Measurements from ENCODE around the gene MAEL. TPM values are rescaled to one million over a fixed set of nuclear protein-coding genes. Genes with fewer than 3 reads are reported as not detected.

The MAEL gene
- total RNA-seq, 1 experiment from 2014 or later, result 0.26 TPM

DNA sequence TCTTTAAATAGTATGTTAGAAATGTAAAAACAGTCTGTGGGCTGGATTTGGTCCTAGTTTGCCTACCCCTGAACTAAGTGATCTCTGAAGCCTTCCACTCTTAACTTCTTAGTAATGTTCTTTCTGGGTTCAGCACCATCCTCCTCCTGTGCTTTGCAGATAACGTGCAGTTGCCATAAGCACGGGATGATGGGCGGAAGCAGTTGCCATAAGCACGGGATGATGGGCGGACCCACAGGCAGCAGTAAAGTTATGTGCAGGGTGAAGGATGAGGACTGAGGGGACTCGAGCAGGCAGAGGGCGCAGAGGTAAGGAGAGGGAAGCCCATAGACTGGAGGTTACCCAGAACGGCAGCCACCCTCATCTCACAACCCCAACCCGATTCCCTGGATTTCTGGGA lies 75.5 kb downstream of the MAEL start:
- Mint-ChIP-seq H3K4me3 (no peak overlapping the region), H3K9me3 (no peaks in the 10 kb centered on the region), H3K27me3 (ENCODE audit: low read depth) (no peaks in the 10 kb centered on the region; the same call in 1 of the 2 replicates), H3K4me1 (peaks cover 15% of the 10 kb centered on the region), H3K27ac (no peak overlapping the region), H3K36me3 (no peaks in the 10 kb centered on the region)
- DNase-seq (ENCODE audit: low spot score) (no peak), ATAC-seq (no peak)
- ChIA-PET POLR2A (no interaction called here), CTCF (interaction anchor here (0.8 to 6.5 kb wide), 5 partner anchors 143 to 389 kb away, joined by 3 to 69 read pairs (median 3); partner anchors contain the start of gene POU2F1)
- no peak for TF ChIP-seq RELA (CRISPR knock-in tag; IDR thresholded peaks at IDR 0.05; ENCODE audit: borderline replicate concordance)
- TF ChIP-seq, protein P1, sequence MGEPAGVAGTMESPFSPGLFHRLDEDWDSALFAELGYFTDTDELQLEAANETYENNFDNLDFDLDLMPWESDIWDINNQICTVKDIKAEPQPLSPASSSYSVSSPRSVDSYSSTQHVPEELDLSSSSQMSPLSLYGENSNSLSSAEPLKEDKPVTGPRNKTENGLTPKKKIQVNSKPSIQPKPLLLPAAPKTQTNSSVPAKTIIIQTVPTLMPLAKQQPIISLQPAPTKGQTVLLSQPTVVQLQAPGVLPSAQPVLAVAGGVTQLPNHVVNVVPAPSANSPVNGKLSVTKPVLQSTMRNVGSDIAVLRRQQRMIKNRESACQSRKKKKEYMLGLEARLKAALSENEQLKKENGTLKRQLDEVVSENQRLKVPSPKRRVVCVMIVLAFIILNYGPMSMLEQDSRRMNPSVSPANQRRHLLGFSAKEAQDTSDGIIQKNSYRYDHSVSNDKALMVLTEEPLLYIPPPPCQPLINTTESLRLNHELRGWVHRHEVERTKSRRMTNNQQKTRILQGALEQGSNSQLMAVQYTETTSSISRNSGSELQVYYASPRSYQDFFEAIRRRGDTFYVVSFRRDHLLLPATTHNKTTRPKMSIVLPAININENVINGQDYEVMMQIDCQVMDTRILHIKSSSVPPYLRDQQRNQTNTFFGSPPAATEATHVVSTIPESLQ (CRISPR knock-in tag; IDR thresholded peaks at IDR 0.05), result no peak
- TF ChIP-seq, protein P2, sequence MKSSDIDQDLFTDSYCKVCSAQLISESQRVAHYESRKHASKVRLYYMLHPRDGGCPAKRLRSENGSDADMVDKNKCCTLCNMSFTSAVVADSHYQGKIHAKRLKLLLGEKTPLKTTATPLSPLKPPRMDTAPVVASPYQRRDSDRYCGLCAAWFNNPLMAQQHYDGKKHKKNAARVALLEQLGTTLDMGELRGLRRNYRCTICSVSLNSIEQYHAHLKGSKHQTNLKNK (CRISPR knock-in tag; IDR thresholded peaks at IDR 0.05), result no peak

DNA sequence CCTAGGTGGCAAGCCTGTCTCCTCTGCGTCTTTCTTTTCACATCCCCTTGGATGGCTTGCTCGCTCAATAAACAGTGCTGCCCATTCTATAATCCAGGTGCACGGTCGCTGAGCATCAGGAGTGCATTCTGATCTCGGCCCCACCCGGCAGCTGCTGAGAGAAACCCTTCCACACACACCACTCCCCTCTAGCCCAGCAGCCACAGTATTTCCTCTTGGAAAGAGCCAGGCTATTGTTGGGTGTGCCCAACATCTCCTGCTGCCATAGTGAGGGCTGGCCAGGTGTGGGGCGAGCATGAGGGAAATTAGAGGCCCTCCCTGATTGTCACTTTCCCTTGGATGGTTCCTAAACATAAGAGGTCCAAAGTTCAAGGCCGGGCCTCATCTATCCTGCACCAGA lies 76.4 kb downstream of the MAEL start:
- H3K9me3 Mint-ChIP-seq, result no peaks in the 10 kb centered on the region
- ChIA-PET CTCF (interaction anchor here (1.6 to 2.8 kb wide), 3 partner anchors 154 to 389 kb away, joined by 3 to 36 read pairs (median 3); partner anchors contain the start of gene POU2F1), POLR2A (no interaction called here)
- H3K36me3 Mint-ChIP-seq, result no peaks in the 10 kb centered on the region
- no peaks in the 10 kb centered on the region; the same call in 1 of the 2 replicates for H3K27me3 Mint-ChIP-seq (ENCODE audit: low read depth)
- peaks cover 13% of the 10 kb centered on the region for H3K4me1 Mint-ChIP-seq
- no peak overlapping the region for H3K4me3 Mint-ChIP-seq
- ATAC-seq (no peak), DNase-seq (ENCODE audit: low spot score) (no peak)
- TF ChIP-seq, protein P3, sequence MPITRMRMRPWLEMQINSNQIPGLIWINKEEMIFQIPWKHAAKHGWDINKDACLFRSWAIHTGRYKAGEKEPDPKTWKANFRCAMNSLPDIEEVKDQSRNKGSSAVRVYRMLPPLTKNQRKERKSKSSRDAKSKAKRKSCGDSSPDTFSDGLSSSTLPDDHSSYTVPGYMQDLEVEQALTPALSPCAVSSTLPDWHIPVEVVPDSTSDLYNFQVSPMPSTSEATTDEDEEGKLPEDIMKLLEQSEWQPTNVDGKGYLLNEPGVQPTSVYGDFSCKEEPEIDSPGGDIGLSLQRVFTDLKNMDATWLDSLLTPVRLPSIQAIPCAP (CRISPR knock-in tag; IDR thresholded peaks at IDR 0.05), result no peak
- TF ChIP-seq, protein P4, sequence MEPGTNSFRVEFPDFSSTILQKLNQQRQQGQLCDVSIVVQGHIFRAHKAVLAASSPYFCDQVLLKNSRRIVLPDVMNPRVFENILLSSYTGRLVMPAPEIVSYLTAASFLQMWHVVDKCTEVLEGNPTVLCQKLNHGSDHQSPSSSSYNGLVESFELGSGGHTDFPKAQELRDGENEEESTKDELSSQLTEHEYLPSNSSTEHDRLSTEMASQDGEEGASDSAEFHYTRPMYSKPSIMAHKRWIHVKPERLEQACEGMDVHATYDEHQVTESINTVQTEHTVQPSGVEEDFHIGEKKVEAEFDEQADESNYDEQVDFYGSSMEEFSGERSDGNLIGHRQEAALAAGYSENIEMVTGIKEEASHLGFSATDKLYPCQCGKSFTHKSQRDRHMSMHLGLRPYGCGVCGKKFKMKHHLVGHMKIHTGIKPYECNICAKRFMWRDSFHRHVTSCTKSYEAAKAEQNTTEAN (CRISPR knock-in tag; IDR thresholded peaks at IDR 0.05), result no peak
- TF ChIP-seq, protein P5, sequence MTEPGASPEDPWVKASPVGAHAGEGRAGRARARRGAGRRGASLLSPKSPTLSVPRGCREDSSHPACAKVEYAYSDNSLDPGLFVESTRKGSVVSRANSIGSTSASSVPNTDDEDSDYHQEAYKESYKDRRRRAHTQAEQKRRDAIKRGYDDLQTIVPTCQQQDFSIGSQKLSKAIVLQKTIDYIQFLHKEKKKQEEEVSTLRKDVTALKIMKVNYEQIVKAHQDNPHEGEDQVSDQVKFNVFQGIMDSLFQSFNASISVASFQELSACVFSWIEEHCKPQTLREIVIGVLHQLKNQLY (CRISPR knock-in tag; IDR thresholded peaks at IDR 0.05), result no peak
- TF ChIP-seq, protein P6, sequence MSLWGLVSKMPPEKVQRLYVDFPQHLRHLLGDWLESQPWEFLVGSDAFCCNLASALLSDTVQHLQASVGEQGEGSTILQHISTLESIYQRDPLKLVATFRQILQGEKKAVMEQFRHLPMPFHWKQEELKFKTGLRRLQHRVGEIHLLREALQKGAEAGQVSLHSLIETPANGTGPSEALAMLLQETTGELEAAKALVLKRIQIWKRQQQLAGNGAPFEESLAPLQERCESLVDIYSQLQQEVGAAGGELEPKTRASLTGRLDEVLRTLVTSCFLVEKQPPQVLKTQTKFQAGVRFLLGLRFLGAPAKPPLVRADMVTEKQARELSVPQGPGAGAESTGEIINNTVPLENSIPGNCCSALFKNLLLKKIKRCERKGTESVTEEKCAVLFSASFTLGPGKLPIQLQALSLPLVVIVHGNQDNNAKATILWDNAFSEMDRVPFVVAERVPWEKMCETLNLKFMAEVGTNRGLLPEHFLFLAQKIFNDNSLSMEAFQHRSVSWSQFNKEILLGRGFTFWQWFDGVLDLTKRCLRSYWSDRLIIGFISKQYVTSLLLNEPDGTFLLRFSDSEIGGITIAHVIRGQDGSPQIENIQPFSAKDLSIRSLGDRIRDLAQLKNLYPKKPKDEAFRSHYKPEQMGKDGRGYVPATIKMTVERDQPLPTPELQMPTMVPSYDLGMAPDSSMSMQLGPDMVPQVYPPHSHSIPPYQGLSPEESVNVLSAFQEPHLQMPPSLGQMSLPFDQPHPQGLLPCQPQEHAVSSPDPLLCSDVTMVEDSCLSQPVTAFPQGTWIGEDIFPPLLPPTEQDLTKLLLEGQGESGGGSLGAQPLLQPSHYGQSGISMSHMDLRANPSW (CRISPR knock-in tag; conservative IDR thresholded peaks at IDR 0.05; ENCODE audit: low read depth), result no peak
- TF ChIP-seq, protein P7, sequence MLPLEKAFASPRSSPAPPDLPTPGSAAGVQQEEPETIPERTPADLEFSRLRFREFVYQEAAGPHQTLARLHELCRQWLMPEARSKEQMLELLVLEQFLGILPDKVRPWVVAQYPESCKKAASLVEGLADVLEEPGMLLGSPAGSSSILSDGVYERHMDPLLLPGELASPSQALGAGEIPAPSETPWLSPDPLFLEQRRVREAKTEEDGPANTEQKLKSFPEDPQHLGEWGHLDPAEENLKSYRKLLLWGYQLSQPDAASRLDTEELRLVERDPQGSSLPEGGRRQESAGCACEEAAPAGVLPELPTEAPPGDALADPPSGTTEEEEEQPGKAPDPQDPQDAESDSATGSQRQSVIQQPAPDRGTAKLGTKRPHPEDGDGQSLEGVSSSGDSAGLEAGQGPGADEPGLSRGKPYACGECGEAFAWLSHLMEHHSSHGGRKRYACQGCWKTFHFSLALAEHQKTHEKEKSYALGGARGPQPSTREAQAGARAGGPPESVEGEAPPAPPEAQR (CRISPR knock-in tag; IDR thresholded peaks at IDR 0.05), result no peak
- TF ChIP-seq, protein P8, sequence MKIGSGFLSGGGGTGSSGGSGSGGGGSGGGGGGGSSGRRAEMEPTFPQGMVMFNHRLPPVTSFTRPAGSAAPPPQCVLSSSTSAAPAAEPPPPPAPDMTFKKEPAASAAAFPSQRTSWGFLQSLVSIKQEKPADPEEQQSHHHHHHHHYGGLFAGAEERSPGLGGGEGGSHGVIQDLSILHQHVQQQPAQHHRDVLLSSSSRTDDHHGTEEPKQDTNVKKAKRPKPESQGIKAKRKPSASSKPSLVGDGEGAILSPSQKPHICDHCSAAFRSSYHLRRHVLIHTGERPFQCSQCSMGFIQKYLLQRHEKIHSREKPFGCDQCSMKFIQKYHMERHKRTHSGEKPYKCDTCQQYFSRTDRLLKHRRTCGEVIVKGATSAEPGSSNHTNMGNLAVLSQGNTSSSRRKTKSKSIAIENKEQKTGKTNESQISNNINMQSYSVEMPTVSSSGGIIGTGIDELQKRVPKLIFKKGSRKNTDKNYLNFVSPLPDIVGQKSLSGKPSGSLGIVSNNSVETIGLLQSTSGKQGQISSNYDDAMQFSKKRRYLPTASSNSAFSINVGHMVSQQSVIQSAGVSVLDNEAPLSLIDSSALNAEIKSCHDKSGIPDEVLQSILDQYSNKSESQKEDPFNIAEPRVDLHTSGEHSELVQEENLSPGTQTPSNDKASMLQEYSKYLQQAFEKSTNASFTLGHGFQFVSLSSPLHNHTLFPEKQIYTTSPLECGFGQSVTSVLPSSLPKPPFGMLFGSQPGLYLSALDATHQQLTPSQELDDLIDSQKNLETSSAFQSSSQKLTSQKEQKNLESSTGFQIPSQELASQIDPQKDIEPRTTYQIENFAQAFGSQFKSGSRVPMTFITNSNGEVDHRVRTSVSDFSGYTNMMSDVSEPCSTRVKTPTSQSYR (CRISPR knock-in tag; IDR thresholded peaks at IDR 0.05), result no peak
- TF ChIP-seq CREM (CRISPR knock-in tag; IDR thresholded peaks at IDR 0.05) (no peak), MYBL2 (CRISPR knock-in tag; IDR thresholded peaks at IDR 0.05) (no peak), ZNF396 (CRISPR knock-in tag; IDR thresholded peaks at IDR 0.05; ENCODE audit: borderline replicate concordance) (no peak), ZNF138 (CRISPR knock-in tag; conservative IDR thresholded peaks at IDR 0.05) (no peak), IRF2 (CRISPR knock-in tag; IDR thresholded peaks at IDR 0.05; ENCODE audit: borderline replicate concordance, low read depth) (no peak), ZNF416 (CRISPR knock-in tag; IDR thresholded peaks at IDR 0.05) (no peak), ZNF317 (CRISPR knock-in tag; IDR thresholded peaks at IDR 0.05; ENCODE audit: borderline replicate concordance, low read depth) (no peak)
- TF ChIP-seq, protein P9, sequence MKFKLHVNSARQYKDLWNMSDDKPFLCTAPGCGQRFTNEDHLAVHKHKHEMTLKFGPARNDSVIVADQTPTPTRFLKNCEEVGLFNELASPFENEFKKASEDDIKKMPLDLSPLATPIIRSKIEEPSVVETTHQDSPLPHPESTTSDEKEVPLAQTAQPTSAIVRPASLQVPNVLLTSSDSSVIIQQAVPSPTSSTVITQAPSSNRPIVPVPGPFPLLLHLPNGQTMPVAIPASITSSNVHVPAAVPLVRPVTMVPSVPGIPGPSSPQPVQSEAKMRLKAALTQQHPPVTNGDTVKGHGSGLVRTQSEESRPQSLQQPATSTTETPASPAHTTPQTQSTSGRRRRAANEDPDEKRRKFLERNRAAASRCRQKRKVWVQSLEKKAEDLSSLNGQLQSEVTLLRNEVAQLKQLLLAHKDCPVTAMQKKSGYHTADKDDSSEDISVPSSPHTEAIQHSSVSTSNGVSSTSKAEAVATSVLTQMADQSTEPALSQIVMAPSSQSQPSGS (CRISPR knock-in tag; IDR thresholded peaks at IDR 0.05; ENCODE audit: borderline replicate concordance, low read depth), result no peak
- TF ChIP-seq, protein P10, sequence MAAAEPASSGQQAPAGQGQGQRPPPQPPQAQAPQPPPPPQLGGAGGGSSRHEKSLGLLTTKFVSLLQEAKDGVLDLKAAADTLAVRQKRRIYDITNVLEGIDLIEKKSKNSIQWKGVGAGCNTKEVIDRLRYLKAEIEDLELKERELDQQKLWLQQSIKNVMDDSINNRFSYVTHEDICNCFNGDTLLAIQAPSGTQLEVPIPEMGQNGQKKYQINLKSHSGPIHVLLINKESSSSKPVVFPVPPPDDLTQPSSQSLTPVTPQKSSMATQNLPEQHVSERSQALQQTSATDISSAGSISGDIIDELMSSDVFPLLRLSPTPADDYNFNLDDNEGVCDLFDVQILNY (CRISPR knock-in tag; IDR thresholded peaks at IDR 0.05), result no peak
- H3K27ac Mint-ChIP-seq, result no peak overlapping the region
